Ovary (tissue), 3 donors: ENCODE results near the gene RAC2.

Experiments
- CTCF ChIP-seq, 3 donors: fragments of 450-650 bp in 2 of 3; fragments of 200-600 bp in 1 of 3; IDR thresholded peaks; one replicate each; pipeline versions ENCODE4 v1.5.1 to v1.8.0; 2016 to 2022; ENCODE audit warnings: antibody characterized with exemption in 3 of 3, mild to moderate bottlenecking in 1 of 3
- POLR2A ChIP-seq: fragments of 450-650 bp; IDR thresholded peaks from one replicate; pipeline ENCODE4 v1.6.1; 2017; ENCODE audit warnings: antibody characterized with exemption, mild to moderate bottlenecking, moderate library complexity
- donor health status: DM: no; HTN: no; CAD: no.

GRCh38 chr22:37188901-37189466 lies 55.1 kb downstream of the RAC2 start:
- TF ChIP-seq CTCF (IDR thresholded peaks at IDR 0.05), result no peak
- TF ChIP-seq POLR2A, result no peak
